Adipocyte (in vitro differentiated cells): ENCODE data around the gene LRSAM1.
"Not testable (repeated sequence)": the region's sequence is repeated elsewhere in the genome, so short reads cannot be mapped to it uniquely, and the experiment has no call there.

Source experiments
- DNase-seq: peaks from one replicate; pipeline ENCODE4 v3.0.0-alpha.2; 2015; ENCODE audit warnings: low read depth
- H3K27me3 ChIP-seq: replicated peaks from 2 replicates; pipeline ENCODE4 v1.7.0; 2013; ENCODE audit warnings: mild to moderate bottlenecking, low read length, moderate library complexity; ENCODE audit not compliant: control insufficient read depth, insufficient read depth
- H3K36me3 ChIP-seq: 2 replicates; pipeline ENCODE4 v1.7.0; 2013; ENCODE audit warnings: low read length, mild to moderate bottlenecking, moderate library complexity; ENCODE audit not compliant: control insufficient read depth, insufficient read depth, severe bottlenecking
- H3K4me1 ChIP-seq: 2 replicates; pipeline ENCODE4 v1.7.0; 2013; ENCODE audit warnings: mild to moderate bottlenecking, low read length, moderate library complexity; ENCODE audit not compliant: control insufficient read depth, insufficient read depth
- H3K4me3 ChIP-seq: 2 replicates; pipeline ENCODE4 v1.7.0; 2013; ENCODE audit warnings: mild to moderate bottlenecking, low read length, moderate library complexity
- H3K9ac ChIP-seq: 2 replicates; pipeline ENCODE4 v1.7.0; 2013; ENCODE audit warnings: mild to moderate bottlenecking, low read length, moderate library complexity
- H3K9me3 ChIP-seq: 2 replicates; pipeline ENCODE4 v1.7.0; 2013; ENCODE audit warnings: mild to moderate bottlenecking, low read length, moderate library complexity; ENCODE audit not compliant: control insufficient read depth

Gene LRSAM1

DNA sequence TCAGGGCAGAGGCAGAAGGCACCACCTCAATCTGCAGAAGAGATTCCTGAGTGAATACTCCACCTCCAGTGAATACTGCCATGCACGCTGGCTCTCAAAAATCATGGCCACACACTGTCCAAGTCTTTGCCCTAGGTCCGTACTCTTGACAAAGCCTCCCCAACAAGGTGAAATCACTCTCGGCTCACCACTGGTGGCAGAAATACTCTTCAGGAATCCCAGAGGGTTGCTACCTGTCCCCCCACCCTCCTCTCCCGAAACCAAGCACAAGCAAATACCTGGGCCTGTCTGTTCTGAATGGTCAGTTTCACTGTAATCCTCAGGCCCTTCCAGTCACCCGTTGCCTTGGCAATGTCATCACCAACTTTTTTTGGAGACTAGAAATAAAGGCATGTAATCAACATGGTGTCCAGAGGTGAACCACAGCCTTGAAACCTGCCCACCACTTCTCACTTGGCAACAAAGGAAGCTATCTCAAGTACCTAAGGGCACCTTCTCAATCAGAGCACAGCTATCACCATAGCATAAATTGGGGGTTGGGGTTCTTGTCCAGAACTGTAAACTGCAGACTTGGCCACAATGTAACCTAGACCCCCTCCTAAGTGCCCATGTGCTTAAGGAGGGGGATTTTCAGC, 1.9 kb upstream of the LRSAM1 start:
- H3K9ac ChIP-seq = peak overlapping the region; percentile 96
- peaks cover 59% of the 10 kb centered on the region for H3K36me3 ChIP-seq
- H3K4me1 ChIP-seq = peaks cover 31% of the 10 kb centered on the region
- no peaks in the 10 kb centered on the region for H3K27me3 ChIP-seq
- DNase-seq = peak; percentile 15
- H3K4me3 ChIP-seq = peak overlapping the region; percentile 85
- peaks cover 9% of the 10 kb centered on the region for H3K9me3 ChIP-seq

DNA sequence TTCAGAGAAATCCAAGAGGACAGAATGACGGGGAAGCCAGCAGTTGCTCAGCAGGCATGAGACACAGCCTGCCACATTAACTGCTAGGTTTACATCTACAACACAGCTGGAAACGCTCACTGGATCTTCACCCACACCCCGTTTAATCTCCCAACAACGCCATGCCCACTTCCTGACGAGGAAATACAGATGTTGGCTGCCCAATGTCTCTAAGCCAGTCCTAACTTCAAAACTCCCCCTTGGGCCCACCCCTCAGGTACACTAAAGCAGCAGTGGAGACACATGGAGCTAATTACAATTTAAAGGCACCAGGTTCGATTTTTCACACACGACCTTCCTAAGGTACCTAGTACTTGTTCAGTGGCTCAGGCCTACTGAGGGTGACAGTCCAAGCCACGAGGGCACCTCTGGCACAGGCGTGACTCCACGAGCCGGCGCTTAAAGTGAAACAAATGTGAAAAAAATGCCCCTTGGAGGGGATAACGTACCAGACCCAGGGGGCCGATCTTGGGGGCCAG, 1.0 kb upstream of the LRSAM1 start:
- Histone ChIP-seq H3K36me3 (peaks cover 57% of the 10 kb centered on the region), H3K9me3 (peaks cover under 1% of the 10 kb centered on the region), H3K9ac (peak overlapping the region; percentile 96), H3K4me1 (peaks cover 31% of the 10 kb centered on the region), H3K27me3 (no peaks in the 10 kb centered on the region), H3K4me3 (peak overlapping the region; percentile 85)
- DNase-seq = peak; percentile 66

- H3K4me3 ChIP-seq = peak overlapping the region; percentile 85
- peaks cover 31% of the 10 kb centered on the region for H3K4me1 ChIP-seq
- peaks cover 47% of the 10 kb centered on the region for H3K36me3 ChIP-seq
- no peaks in the 10 kb centered on the region for H3K27me3 ChIP-seq
- peak overlapping the region; percentile 96 for H3K9ac ChIP-seq
- no peak for DNase-seq
- no peaks in the 10 kb centered on the region for H3K9me3 ChIP-seq
These were observed 223 bp downstream of the LRSAM1 start for GRCh38 chr9:127451608-127451857.

DNA sequence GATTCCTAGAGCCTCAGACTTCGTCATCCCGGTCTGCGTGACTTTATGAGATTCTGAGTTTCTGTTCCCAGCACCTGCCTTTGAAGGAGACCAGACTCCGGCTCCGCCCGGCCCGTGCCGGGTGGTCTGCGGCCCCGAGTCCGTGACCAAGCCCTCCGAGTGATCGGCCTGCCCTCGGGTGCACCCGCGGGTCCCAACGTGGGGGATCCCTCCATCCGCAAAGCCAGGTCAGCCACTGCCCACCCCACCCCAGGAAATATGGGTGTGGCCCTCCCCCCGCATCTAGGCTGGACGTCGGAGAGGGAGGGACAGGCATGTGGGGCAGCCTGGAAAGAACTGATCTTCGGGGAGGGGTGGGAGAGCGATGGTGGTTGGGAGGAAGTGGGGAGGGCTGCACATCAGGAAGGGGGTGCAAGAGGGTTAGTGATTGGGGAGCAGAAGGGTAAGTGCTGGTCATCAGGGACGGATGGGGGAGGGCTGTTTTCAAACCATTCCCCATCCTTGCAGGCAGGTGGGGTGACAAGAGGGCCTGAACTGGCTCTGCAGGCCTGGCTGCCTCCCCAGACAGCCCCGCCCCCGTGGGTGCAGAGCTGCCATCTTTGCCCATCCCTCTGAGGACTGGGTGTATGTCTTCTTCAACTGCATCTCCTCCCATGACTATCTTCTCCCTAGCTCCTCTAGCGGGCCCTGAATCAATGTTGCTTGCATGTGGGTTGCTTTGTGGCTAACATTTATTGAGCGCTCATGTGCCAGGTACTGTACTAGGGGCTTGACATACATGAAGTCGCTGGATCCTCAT, 747 bp downstream of the LRSAM1 start:
- Histone ChIP-seq H3K4me3 (peak overlapping the region; percentile 85), H3K36me3 (peaks cover 44% of the 10 kb centered on the region), H3K4me1 (peaks cover 31% of the 10 kb centered on the region), H3K9me3 (no peaks in the 10 kb centered on the region), H3K9ac (peak overlapping the region; percentile 96), H3K27me3 (no peaks in the 10 kb centered on the region)
- peak; percentile 77 for DNase-seq

DNA sequence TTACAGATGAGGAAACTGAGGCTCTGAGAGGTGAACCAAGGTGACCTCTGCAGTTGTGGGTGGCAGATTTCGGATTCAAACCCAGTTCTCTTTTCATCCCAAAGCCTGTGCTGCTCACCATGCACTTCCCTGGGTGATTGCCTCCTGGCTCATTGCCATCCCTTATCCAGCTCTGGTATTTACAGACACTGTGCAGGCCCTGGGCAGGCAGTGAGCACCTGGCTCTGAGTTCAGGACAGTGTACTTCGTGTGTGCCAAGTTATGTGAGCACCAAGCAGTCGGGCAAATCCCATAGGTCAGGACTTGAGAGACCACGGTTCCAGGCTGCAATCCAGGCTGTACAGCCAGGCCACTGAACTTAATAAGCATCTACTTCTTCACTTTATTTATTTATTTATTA, 1.4 kb downstream of the LRSAM1 start:
- peaks cover 44% of the 10 kb centered on the region for H3K36me3 ChIP-seq
- H3K27me3 ChIP-seq = no peaks in the 10 kb centered on the region
- H3K9ac ChIP-seq = no peak overlapping the region
- no peaks in the 10 kb centered on the region for H3K9me3 ChIP-seq
- peak; percentile 12 for DNase-seq
- H3K4me3 ChIP-seq = peak overlapping the region; percentile 85
- peaks cover 31% of the 10 kb centered on the region for H3K4me1 ChIP-seq

DNA sequence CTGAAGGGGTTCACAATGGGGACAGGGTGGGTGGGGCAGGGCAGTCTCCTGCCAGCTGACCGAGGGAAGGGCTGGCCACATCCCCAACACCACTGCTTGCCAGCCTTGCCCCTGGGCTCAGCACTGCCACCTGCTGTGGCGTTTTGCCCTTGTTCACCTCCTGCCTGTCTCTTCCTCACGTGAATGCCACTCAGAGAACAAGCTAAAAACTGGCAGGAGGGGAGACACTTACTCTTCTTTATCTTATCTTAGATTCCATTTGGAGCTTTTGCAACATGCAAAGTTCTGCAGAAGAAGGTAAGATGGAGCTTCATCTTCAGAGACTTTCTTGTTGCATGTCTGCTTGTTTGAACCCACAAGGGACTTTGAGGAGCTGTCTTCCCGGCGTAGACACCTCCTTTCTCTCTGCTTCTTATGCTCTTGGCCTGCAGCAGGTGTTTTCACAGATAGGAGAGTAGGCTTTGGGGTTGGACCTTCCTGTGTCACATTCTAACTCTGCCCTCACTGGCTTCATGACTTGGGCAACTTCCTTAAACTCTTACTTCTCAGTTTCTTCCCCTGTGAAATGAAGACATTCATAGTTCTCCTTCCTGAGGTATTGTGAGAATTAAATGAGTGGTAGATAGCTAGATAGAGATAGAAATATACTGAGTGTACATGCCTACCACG, 4.1 kb downstream of the LRSAM1 start:
- peak; percentile 4 for DNase-seq

DNA sequence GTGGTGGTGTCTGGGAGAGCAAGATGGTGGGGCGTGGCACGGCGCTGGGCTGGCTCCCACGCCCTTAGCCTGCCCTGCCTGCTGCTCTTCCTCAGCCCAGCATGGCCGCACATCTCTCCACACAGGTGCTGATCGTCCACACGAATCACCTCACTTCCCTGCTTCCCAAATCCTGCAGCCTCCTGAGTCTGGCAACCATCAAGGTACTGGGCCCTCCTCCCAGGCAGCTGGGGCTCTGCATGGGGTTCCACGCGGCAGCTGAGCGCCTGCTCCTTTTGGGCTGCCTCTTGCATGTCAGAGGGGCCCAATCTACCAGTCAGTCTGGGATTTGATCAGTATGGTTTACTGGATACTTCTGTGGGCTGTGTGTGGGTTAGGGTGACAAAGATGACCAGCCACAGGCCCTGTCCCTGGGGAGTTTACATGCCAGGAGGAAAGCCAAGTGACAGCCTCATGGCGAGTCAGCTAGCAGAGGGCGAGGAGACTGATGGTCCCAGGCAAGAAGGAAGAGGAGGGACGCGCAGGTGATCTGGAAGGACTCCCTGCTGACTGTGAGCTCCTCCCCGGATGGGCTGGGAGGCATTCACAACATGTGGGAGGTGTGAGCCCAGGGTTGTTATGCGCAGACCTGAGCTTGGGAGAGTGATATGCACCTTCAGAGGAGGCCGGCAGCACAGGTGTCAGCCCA, 6.0 kb downstream of the LRSAM1 start:
- Histone ChIP-seq H3K4me1 (peaks cover 2% of the 10 kb centered on the region), H3K9ac (no peak overlapping the region), H3K27me3 (no peaks in the 10 kb centered on the region), H3K9me3 (no peaks in the 10 kb centered on the region), H3K36me3 (peaks cover 51% of the 10 kb centered on the region), H3K4me3 (no peak overlapping the region)
- DNase-seq = no peak

More for the DNA sequence above, 4.1 kb downstream of the LRSAM1 start:
- no peaks in the 10 kb centered on the region for H3K27me3 ChIP-seq
- peaks cover 8% of the 10 kb centered on the region for H3K4me1 ChIP-seq
- no peak overlapping the region for H3K4me3 ChIP-seq
- peaks cover 36% of the 10 kb centered on the region for H3K36me3 ChIP-seq
- no peak overlapping the region for H3K9ac ChIP-seq
- no peaks in the 10 kb centered on the region for H3K9me3 ChIP-seq

- Histone ChIP-seq H3K4me1 (no peaks in the 10 kb centered on the region), H3K36me3 (peaks cover 63% of the 10 kb centered on the region), H3K4me3 (no peak overlapping the region), H3K9ac (no peak overlapping the region), H3K9me3 (no peaks in the 10 kb centered on the region), H3K27me3 (no peaks in the 10 kb centered on the region)
- no peak for DNase-seq
These were observed 7.6 kb downstream of the LRSAM1 start for GRCh38 chr9:127458921-127459320.

DNA sequence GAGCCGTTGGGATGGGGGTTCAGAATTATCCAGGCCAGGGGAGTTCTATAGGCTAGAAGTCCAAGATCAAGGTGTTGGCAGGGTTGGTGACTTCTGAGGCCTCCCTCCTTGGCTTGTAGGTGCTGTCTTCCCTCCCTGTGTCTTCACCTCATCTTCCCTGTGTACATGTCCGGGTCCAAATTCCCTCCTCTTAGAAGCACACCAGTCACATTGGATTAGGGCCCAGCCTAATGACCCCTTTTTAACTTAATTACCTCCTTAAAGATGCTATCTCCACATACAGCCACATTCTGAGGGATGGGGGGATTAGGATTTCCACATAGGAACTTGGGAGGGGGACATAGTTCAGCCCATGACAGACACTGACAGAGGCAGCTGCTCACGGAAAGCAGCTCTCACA, 12.1 kb downstream of the LRSAM1 start:
- peaks cover 59% of the 10 kb centered on the region for H3K36me3 ChIP-seq
- H3K9me3 ChIP-seq = no peaks in the 10 kb centered on the region
- H3K4me1 ChIP-seq = no peaks in the 10 kb centered on the region
- no peaks in the 10 kb centered on the region for H3K27me3 ChIP-seq
- H3K9ac ChIP-seq = no peak overlapping the region
- no peak overlapping the region for H3K4me3 ChIP-seq
- no peak for DNase-seq

DNA sequence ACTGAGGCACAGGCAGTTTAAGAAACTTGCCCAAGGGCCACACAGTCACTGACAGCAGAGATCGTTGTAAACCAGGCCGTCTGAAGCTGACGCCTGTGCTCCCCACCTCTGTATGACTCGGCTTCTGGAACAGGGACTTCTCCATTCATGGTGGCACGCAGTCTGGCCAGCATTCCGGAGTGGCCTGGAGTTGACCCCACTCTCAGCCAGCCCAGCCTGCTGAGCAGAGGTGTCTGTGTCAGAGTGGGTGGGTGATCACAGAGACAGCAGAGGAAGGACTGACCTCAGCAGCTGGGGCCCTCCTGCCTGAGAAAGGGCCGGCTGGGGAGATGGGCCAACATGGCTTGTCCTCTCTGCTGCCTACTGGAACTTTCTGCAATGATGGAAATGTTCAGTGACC, 12.6 kb downstream of the LRSAM1 start:
- Histone ChIP-seq H3K27me3 (no peaks in the 10 kb centered on the region), H3K4me1 (no peaks in the 10 kb centered on the region), H3K9me3 (no peaks in the 10 kb centered on the region), H3K4me3 (no peak overlapping the region), H3K9ac (no peak overlapping the region), H3K36me3 (peaks cover 59% of the 10 kb centered on the region)
- no peak for DNase-seq

- not testable (repeated sequence) for H3K9me3 ChIP-seq, H3K27me3 ChIP-seq, DNase-seq, H3K4me1 ChIP-seq, H3K9ac ChIP-seq, H3K4me3 ChIP-seq
- peaks cover 37% of the 10 kb centered on the region for H3K36me3 ChIP-seq
These were observed 15.2 kb downstream of the LRSAM1 start for GRCh38 chr9:127466407-127466917.
